Liver (tissue), 9 donors: ENCODE results near the gene GRID1. TPM values are rescaled to one million over a fixed set of nuclear protein-coding genes. Genes with fewer than 3 reads are reported as not detected.

Experiments
- DNase-seq: peaks from one replicate; pipeline ENCODE4 v3.0.0-alpha.2; 2017; ENCODE audit warnings: low spot score
- H3K27ac ChIP-seq, 2 donors: one replicate each; pipeline ENCODE4 v1.7.0; 2013; ENCODE audit warnings: inconsistent platforms in 2 of 2, low read length in 2 of 2, control low read depth in 1 of 2, low read depth in 1 of 2, mild to moderate bottlenecking in 1 of 2
- H3K27me3 ChIP-seq, 4 donors: one replicate each; pipeline versions ENCODE4 v1.6.1 to v1.7.0; 2013; ENCODE audit warnings: low read length in 3 of 4, inconsistent platforms in 1 of 4, mild to moderate bottlenecking in 1 of 4, moderate library complexity in 1 of 4; ENCODE audit not compliant: control insufficient read depth in 4 of 4, insufficient read depth in 4 of 4
- H3K36me3 ChIP-seq, 4 donors: one replicate each; pipeline versions ENCODE4 v1.6.1 to v1.7.0; 2013; ENCODE audit warnings: low read length in 3 of 4, mild to moderate bottlenecking in 3 of 4, low read depth in 1 of 4, moderate library complexity in 1 of 4; ENCODE audit not compliant: control insufficient read depth in 4 of 4, insufficient read depth in 3 of 4
- H3K4me1 ChIP-seq, 4 donors: one replicate each; pipeline versions ENCODE4 v1.6.1 to v1.7.0; 2013; ENCODE audit warnings: low read length in 3 of 4, mild to moderate bottlenecking in 3 of 4, moderate library complexity in 1 of 4; ENCODE audit not compliant: control insufficient read depth in 4 of 4, insufficient read depth in 4 of 4
- H3K4me3 ChIP-seq, 3 donors: one replicate each; pipeline versions ENCODE4 v1.6.1 to v1.7.0; 2013; ENCODE audit warnings: low read length in 3 of 3, control low read depth in 1 of 3, low read depth in 1 of 3, mild to moderate bottlenecking in 1 of 3
- H3K9ac ChIP-seq, 2 donors: one replicate each; pipeline ENCODE4 v1.7.0; 2013; ENCODE audit warnings: low read length in 2 of 2, mild to moderate bottlenecking in 2 of 2, moderate library complexity in 2 of 2, control low read depth in 1 of 2, low read depth in 1 of 2
- H3K9me3 ChIP-seq, 4 donors: one replicate each; pipeline versions ENCODE4 v1.6.1 to v1.7.0; 2013; ENCODE audit warnings: low read length in 3 of 4; ENCODE audit not compliant: control insufficient read depth in 4 of 4
- EGR1 ChIP-seq, 2 donors: IDR thresholded peaks; 2 replicates each; pipeline ENCODE4 v1.6.1; 2016 to 2018; ENCODE audit warnings: antibody characterized with exemption in 2 of 2, low read depth in 2 of 2
- FOXA1 ChIP-seq: IDR thresholded peaks from 2 replicates; pipeline ENCODE4 v1.6.1; 2016; ENCODE audit warnings: antibody characterized with exemption
- FOXA2 ChIP-seq: IDR thresholded peaks from 2 replicates; pipeline ENCODE4 v1.6.1; 2016; ENCODE audit warnings: antibody characterized with exemption
- GABPA ChIP-seq, 2 donors: IDR thresholded peaks in 1 of 2; conservative IDR thresholded peaks in 1 of 2; 2 replicates each; pipeline ENCODE4 v1.6.1; 2016; ENCODE audit warnings: antibody characterized with exemption in 2 of 2, mild to moderate bottlenecking in 1 of 2, moderate library complexity in 1 of 2
- HNF4A ChIP-seq, 2 donors: conservative IDR thresholded peaks; 2 replicates each; pipeline ENCODE4 v1.6.1; 2016; ENCODE audit warnings: antibody characterized with exemption in 2 of 2, mild to moderate bottlenecking in 2 of 2
- JUND ChIP-seq, 2 donors: IDR thresholded peaks; 2 replicates each; pipeline ENCODE4 v1.6.1; 2016; ENCODE audit warnings: antibody characterized with exemption in 2 of 2
- NR2F2 ChIP-seq: IDR thresholded peaks from 2 replicates; pipeline ENCODE4 v1.6.1; 2016; ENCODE audit warnings: antibody characterized with exemption
- RAD21 ChIP-seq, 2 donors: IDR thresholded peaks; 2 replicates each; pipeline ENCODE4 v1.6.1; 2016; ENCODE audit warnings: antibody characterized with exemption in 2 of 2, mild to moderate bottlenecking in 2 of 2
- RXRA ChIP-seq, 2 donors: IDR thresholded peaks; 2 replicates each; pipeline ENCODE4 v1.6.1; 2017 to 2018; ENCODE audit warnings: antibody characterized with exemption in 2 of 2, mild to moderate bottlenecking in 1 of 2
- SP1 ChIP-seq: IDR thresholded peaks from 2 replicates; pipeline ENCODE4 v1.6.1; 2018; ENCODE audit warnings: antibody characterized with exemption, mild to moderate bottlenecking
- TAF1 ChIP-seq: conservative IDR thresholded peaks from 2 replicates; pipeline ENCODE4 v1.6.1; 2016; ENCODE audit warnings: antibody characterized with exemption, mild to moderate bottlenecking
- YY1 ChIP-seq: IDR thresholded peaks from 2 replicates; pipeline ENCODE4 v1.6.1; 2016; ENCODE audit warnings: antibody characterized with exemption, mild to moderate bottlenecking
- WGBS: extraction: QIAGEN DNeasy Blood & Tissue Kit; methylation state at CpG from one replicate; pipeline ENCODE4 v1.1.7; 2013; 5-methylcytosine and 5-hydroxymethylcytosine counted together
- polyA plus RNA-seq, 2 donors: library from polyadenylated mRNA; stranded (reverse) in 1 of 2; unstranded in 1 of 2; fragments of 200-250 nt in 1 of 2; fragments of >200 nt in 1 of 2; fragmentation: Nextera tagmentation in 1 of 2; extraction: Ambion mirVana in 1 of 2; gene quantifications; one replicate each; pipeline versions ENCODE4 v1.2.1 to v1.2.3, GENCODE V29; 2013 to 2015
- total RNA-seq, 2 donors: library from RNA; depleted of rRNA; stranded (reverse); fragments of >200 nt; gene quantifications; one replicate each; pipeline ENCODE4 v1.2.3, GENCODE V29; 2014
- TF ChIP-seq, protein P1 (sequence below): IDR thresholded peaks from 2 replicates; pipeline ENCODE4 v1.6.1; 2016; ENCODE audit warnings: antibody characterized with exemption
- TF ChIP-seq, protein P2 (sequence below): fragments of 150-350 bp; IDR thresholded peaks from 2 replicates; pipeline ENCODE4 v1.5.1; 2017; ENCODE audit warnings: improper control_type of control experiment, low read depth, low read length; ENCODE audit not compliant: missing input control
- TF ChIP-seq, protein P3 (sequence below): IDR thresholded peaks from 2 replicates; pipeline ENCODE4 v1.6.1; 2016; ENCODE audit warnings: antibody characterized with exemption, mild to moderate bottlenecking
- TF ChIP-seq, protein P4 (sequence below): IDR thresholded peaks from 2 replicates; pipeline ENCODE4 v1.6.1; 2016; ENCODE audit warnings: antibody characterized with exemption
- TF ChIP-seq, protein P5 (sequence below): IDR thresholded peaks from 2 replicates; pipeline ENCODE4 v1.6.1; 2016; ENCODE audit warnings: antibody characterized with exemption
- donor health status: healthy.
- donor health status: healthy.
- donor health status: healthy.
- donor health status: healthy.
- donor health status: healthy.

Gene GRID1
- total and polyA plus RNA-seq, 4 donors: 0.09 to 0.17 (median 0.14) TPM; not detected in 1

DNA sequence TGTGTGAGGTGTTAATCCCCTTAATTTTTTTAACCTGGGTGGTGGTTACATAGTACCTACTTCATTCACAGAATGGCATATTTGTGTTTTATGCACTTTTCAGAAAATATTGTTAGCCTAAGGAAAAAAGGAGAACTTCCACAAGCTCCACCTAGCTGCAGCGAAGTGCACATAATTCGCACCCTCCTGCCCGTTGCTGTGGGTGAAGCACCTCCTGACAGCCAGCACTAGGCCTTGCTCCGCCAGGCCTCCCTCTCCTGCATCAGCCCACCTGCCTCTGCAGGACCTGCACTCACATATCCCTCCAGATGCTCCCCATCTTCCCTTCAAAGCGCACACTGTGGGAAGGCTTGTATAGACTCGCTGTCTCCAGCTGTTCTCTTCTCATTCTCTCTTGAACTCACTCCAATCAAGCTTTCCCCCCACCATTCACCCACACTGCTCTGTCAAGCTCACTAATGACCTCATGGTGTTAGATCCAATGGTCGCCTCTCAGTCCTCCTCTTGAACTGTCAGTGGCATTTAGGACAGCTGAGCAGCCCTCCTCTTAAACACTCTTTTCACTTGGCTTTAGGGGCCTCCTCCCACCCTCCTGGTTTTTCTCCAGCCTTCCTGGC is 20.7 kb upstream of the GRID1 start:
- WGBS: 81% methylated on average over 7 of the region's 7 CpGs
- Histone ChIP-seq H3K36me3 (no peaks in the 10 kb centered on the region), H3K9me3 (no peaks in the 10 kb centered on the region), H3K9ac (no peak overlapping the region), H3K4me3 (no peak overlapping the region), H3K4me1 (peaks cover 0 to 8% (median 4%) of the 10 kb centered on the region in 4 donors), H3K27ac (no peak overlapping the region), H3K27me3 (no peaks in the 10 kb centered on the region)
- TF ChIP-seq EGR1 (IDR thresholded peaks at IDR 0.05; ENCODE audit: low read depth in 2 of 2) (no peak), JUND (IDR thresholded peaks at IDR 0.05) (no peak), GABPA (IDR thresholded peaks at IDR 0.05 in 1 of 2, conservative IDR thresholded peaks at IDR 0.05 in 1 of 2) (no peak)
- TF ChIP-seq, protein P1, sequence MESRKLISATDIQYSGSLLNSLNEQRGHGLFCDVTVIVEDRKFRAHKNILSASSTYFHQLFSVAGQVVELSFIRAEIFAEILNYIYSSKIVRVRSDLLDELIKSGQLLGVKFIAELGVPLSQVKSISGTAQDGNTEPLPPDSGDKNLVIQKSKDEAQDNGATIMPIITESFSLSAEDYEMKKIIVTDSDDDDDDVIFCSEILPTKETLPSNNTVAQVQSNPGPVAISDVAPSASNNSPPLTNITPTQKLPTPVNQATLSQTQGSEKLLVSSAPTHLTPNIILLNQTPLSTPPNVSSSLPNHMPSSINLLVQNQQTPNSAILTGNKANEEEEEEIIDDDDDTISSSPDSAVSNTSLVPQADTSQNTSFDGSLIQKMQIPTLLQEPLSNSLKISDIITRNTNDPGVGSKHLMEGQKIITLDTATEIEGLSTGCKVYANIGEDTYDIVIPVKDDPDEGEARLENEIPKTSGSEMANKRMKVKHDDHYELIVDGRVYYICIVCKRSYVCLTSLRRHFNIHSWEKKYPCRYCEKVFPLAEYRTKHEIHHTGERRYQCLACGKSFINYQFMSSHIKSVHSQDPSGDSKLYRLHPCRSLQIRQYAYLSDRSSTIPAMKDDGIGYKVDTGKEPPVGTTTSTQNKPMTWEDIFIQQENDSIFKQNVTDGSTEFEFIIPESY: no peak
- TF ChIP-seq, protein P2, sequence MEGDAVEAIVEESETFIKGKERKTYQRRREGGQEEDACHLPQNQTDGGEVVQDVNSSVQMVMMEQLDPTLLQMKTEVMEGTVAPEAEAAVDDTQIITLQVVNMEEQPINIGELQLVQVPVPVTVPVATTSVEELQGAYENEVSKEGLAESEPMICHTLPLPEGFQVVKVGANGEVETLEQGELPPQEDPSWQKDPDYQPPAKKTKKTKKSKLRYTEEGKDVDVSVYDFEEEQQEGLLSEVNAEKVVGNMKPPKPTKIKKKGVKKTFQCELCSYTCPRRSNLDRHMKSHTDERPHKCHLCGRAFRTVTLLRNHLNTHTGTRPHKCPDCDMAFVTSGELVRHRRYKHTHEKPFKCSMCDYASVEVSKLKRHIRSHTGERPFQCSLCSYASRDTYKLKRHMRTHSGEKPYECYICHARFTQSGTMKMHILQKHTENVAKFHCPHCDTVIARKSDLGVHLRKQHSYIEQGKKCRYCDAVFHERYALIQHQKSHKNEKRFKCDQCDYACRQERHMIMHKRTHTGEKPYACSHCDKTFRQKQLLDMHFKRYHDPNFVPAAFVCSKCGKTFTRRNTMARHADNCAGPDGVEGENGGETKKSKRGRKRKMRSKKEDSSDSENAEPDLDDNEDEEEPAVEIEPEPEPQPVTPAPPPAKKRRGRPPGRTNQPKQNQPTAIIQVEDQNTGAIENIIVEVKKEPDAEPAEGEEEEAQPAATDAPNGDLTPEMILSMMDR: no peak
- TF ChIP-seq, protein P3, sequence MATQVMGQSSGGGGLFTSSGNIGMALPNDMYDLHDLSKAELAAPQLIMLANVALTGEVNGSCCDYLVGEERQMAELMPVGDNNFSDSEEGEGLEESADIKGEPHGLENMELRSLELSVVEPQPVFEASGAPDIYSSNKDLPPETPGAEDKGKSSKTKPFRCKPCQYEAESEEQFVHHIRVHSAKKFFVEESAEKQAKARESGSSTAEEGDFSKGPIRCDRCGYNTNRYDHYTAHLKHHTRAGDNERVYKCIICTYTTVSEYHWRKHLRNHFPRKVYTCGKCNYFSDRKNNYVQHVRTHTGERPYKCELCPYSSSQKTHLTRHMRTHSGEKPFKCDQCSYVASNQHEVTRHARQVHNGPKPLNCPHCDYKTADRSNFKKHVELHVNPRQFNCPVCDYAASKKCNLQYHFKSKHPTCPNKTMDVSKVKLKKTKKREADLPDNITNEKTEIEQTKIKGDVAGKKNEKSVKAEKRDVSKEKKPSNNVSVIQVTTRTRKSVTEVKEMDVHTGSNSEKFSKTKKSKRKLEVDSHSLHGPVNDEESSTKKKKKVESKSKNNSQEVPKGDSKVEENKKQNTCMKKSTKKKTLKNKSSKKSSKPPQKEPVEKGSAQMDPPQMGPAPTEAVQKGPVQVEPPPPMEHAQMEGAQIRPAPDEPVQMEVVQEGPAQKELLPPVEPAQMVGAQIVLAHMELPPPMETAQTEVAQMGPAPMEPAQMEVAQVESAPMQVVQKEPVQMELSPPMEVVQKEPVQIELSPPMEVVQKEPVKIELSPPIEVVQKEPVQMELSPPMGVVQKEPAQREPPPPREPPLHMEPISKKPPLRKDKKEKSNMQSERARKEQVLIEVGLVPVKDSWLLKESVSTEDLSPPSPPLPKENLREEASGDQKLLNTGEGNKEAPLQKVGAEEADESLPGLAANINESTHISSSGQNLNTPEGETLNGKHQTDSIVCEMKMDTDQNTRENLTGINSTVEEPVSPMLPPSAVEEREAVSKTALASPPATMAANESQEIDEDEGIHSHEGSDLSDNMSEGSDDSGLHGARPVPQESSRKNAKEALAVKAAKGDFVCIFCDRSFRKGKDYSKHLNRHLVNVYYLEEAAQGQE: no peak
- no peak for DNase-seq

DNA sequence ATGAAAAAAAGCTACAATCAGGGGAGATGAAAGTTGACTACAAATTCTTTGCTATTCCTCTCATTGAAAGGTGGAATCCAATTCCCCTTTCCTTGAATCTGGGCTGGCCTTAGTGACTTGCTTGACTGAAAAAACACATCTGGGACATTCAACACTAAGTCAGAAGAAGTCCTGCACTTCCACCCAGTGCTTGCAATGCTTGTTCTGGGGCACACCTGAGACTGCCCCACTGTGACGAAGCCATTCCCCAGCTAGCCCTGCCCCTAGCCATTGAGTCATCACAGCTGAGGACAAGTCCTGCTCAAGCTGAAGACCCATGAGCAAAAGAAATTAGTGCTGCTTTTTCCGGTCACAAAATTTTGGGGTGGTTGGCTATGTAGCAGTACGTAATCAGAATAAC is 19.2 kb upstream of the GRID1 start:
- Histone ChIP-seq H3K27ac (no peak overlapping the region), H3K36me3 (no peaks in the 10 kb centered on the region), H3K9ac (no peak overlapping the region), H3K4me1 (peaks cover 0 to 8% (median 4%) of the 10 kb centered on the region in 4 donors), H3K9me3 (no peaks in the 10 kb centered on the region), H3K27me3 (peaks cover 0 to 3% (median 0%) of the 10 kb centered on the region in 4 donors), H3K4me3 (no peak overlapping the region)
- DNase-seq: no peak
- WGBS: 93% methylated on average over 3 of the region's 3 CpGs
- TF ChIP-seq GABPA (IDR thresholded peaks at IDR 0.05 in 1 of 2, conservative IDR thresholded peaks at IDR 0.05 in 1 of 2): no peak
- TF ChIP-seq RAD21 (IDR thresholded peaks at IDR 0.05): no peak
- no peak for TF ChIP-seq YY1
- TF ChIP-seq SP1: no peak
- TF ChIP-seq NR2F2: no peak
- TF ChIP-seq, protein P2: no peak
- TF ChIP-seq JUND (IDR thresholded peaks at IDR 0.05): no peak
- no peak for TF ChIP-seq RXRA (IDR thresholded peaks at IDR 0.05)
- no peak for TF ChIP-seq EGR1 (IDR thresholded peaks at IDR 0.05; ENCODE audit: low read depth in 2 of 2)
- TF ChIP-seq, protein P3: no peak
- TF ChIP-seq, protein P4, sequence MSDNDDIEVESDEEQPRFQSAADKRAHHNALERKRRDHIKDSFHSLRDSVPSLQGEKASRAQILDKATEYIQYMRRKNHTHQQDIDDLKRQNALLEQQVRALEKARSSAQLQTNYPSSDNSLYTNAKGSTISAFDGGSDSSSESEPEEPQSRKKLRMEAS: no peak
- TF ChIP-seq, protein P5, sequence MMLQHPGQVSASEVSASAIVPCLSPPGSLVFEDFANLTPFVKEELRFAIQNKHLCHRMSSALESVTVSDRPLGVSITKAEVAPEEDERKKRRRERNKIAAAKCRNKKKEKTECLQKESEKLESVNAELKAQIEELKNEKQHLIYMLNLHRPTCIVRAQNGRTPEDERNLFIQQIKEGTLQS: no peak
- no peak for TF ChIP-seq FOXA1
- TF ChIP-seq FOXA2: no peak
- TF ChIP-seq TAF1: no peak
- no peak for TF ChIP-seq HNF4A (conservative IDR thresholded peaks at IDR 0.05)
